ENCODE measurements around the gene C2orf92. TPM values are rescaled to one million over a fixed set of nuclear protein-coding genes. Genes with fewer than 3 reads are reported as not detected.
A peak's percentile ranks its signal among the peaks of the same experiment; 100 is the strongest.

C2orf92 gene
- total and polyA plus RNA-seq, 12 donors = 1.2 to 50.0 (median 5.5) TPM

- 6 to 8% (median 7%) methylated on average over 14 to 19 of the region's 19 CpGs for WGBS, 4 donors
- peak overlapping the region; percentile 89 to 96 (median 93) for H3K27ac ChIP-seq
- no peaks in the 10 kb centered on the region for H3K27me3 ChIP-seq
- H3K4me1 ChIP-seq (replicated peaks in 1 of 2) = peaks cover 6 to 20% of the 10 kb centered on the region in 2 donors
- intact Hi-C loops (cut with DNase I) = loop anchor here in 1 of 2 donors (10.0 kb wide), 1 partner anchor 50 kb away; no protein-coding TSS in a partner anchor
- peak in 2 of 7 donors; percentile 50 to 73 for DNase-seq
- peaks cover 0 to 25% of the 10 kb centered on the region in 2 donors for H3K36me3 ChIP-seq (replicated peaks in 1 of 2)
- TF ChIP-seq POLR2A (IDR thresholded peaks at IDR 0.05) (no peak), CTCF (IDR thresholded peaks at IDR 0.05) (no peak)
- peak overlapping the region; percentile 6 to 98 (median 36) for H3K4me3 ChIP-seq
- H3K9me3 ChIP-seq (replicated peaks in 1 of 3) = no peaks in the 10 kb centered on the region
Observed at GRCh38 chr2:97645112-97645694, 24.3 kb upstream of the C2orf92 start.

GRCh38 chr2:97645695-97646629 is 23.6 kb upstream of the C2orf92 start, which contains the start of gene COX5B:
Gene COX5B (plus strand): TSS chr2:97646062. CDS start chr2:97646087, 25 bp downstream.
- DNase-seq = peak; percentile 99
- TF ChIP-seq CTCF (IDR thresholded peaks at IDR 0.05) (peak in 1 of 6 experiments; percentile 4), POLR2A (IDR thresholded peaks at IDR 0.05) (peak; percentile 86 to 95)
- peaks cover 6 to 20% of the 10 kb centered on the region in 2 donors for H3K4me1 ChIP-seq (replicated peaks in 1 of 2)
- no peaks in the 10 kb centered on the region for H3K9me3 ChIP-seq (replicated peaks in 1 of 3)
- intact Hi-C loops (cut with DNase I) = loop anchor here in 1 of 2 donors (10.0 kb wide), 1 partner anchor 51 kb away; no protein-coding TSS in a partner anchor
- 0 to 2% (median 1%) methylated on average over 17 to 63 of the region's 63 CpGs for WGBS, 4 donors
- H3K36me3 ChIP-seq (replicated peaks in 1 of 2) = peaks cover 0 to 25% of the 10 kb centered on the region in 2 donors
- peak within 1 kb of the TSS; percentile 89 to 96 (median 93) for H3K27ac ChIP-seq
- peak within 1 kb of the TSS; percentile 81 to 98 (median 88) for H3K4me3 ChIP-seq
- H3K27me3 ChIP-seq = no peaks in the 10 kb centered on the region

- peak overlapping the region in 3 of 5 donors; percentile 89 to 96 (median 92) for H3K27ac ChIP-seq
- WGBS, 4 donors = 82 to 92% (median 86%) methylated on average over 4 of the region's 4 CpGs
- H3K36me3 ChIP-seq (replicated peaks in 1 of 2) = peaks cover 0 to 25% of the 10 kb centered on the region in 2 donors
- DNase-seq = no peak
- intact Hi-C loops (cut with DNase I) = loop anchor here in 1 of 2 donors (10.0 kb wide), 1 partner anchor 52 kb away; no protein-coding TSS in a partner anchor
- H3K9me3 ChIP-seq (replicated peaks in 1 of 3) = no peaks in the 10 kb centered on the region
- no peaks in the 10 kb centered on the region for H3K27me3 ChIP-seq
- peak overlapping the region in 2 of 4 donors; percentile 93 to 98 for H3K4me3 ChIP-seq
- H3K4me1 ChIP-seq (replicated peaks in 1 of 2) = peaks cover 9 to 20% of the 10 kb centered on the region in 2 donors
- TF ChIP-seq POLR2A (IDR thresholded peaks at IDR 0.05) = no peak
- TF ChIP-seq CTCF (IDR thresholded peaks at IDR 0.05) = no peak
Observed at GRCh38 chr2:97646977-97647376, 22.5 kb upstream of the C2orf92 start.

- intact Hi-C loops (cut with DNase I) = no loop called here
- 60 to 77% (median 66%) methylated on average over 4 of the region's 4 CpGs for WGBS, 4 donors
Observed at GRCh38 chr2:97651114-97651513, 18.4 kb upstream of the C2orf92 start.

More at GRCh38 chr2:97651114-97651513, 18.4 kb upstream of the C2orf92 start:
- H3K27me3 ChIP-seq = no peaks in the 10 kb centered on the region
- H3K4me1 ChIP-seq (replicated peaks in 1 of 2) = peaks cover 9 to 14% of the 10 kb centered on the region in 2 donors
- H3K9me3 ChIP-seq (replicated peaks in 1 of 3) = no peaks in the 10 kb centered on the region
- no peak overlapping the region for H3K4me3 ChIP-seq
- no peak for DNase-seq
- no peak overlapping the region for H3K27ac ChIP-seq
- TF ChIP-seq CTCF (IDR thresholded peaks at IDR 0.05) = no peak
- no peak for TF ChIP-seq POLR2A (IDR thresholded peaks at IDR 0.05)
- peaks cover 0 to 31% of the 10 kb centered on the region in 2 donors for H3K36me3 ChIP-seq (replicated peaks in 1 of 2)
